ENCODE measurements around the gene LRSAM1.

The LRSAM1 gene

GRCh38 chr9:127415657-127416056, 35.7 kb upstream of the LRSAM1 start:
- WGBS, 2 experiments = 93 to 95% methylated on average over 1 of the region's 1 CpG
- no peaks in the 10 kb centered on the region for H3K36me3 ChIP-seq (ENCODE audit: control insufficient read depth, insufficient read depth, low read length)
- H3K4me1 ChIP-seq (ENCODE audit: control insufficient read depth, insufficient read depth, low read length) = no peaks in the 10 kb centered on the region
- no peaks in the 10 kb centered on the region for H3K9me3 ChIP-seq (ENCODE audit: control insufficient read depth, low read length)
- H3K27ac ChIP-seq (ENCODE audit: insufficient read depth, low read depth, low read length, poor library complexity, severe bottlenecking) = no peak overlapping the region
- H3K27me3 ChIP-seq (ENCODE audit: control insufficient read depth, insufficient read depth, low read length, poor library complexity, severe bottlenecking) = no peaks in the 10 kb centered on the region
- no peak overlapping the region for H3K4me3 ChIP-seq (ENCODE audit: insufficient read depth, low read depth, low read length)

- H3K27ac ChIP-seq (ENCODE audit: insufficient read depth, low read depth, low read length, poor library complexity, severe bottlenecking) = no peak overlapping the region
- WGBS, 2 experiments = 86 to 90% methylated on average over 14 to 15 of the region's 15 CpGs
- no peaks in the 10 kb centered on the region for H3K36me3 ChIP-seq (ENCODE audit: control insufficient read depth, insufficient read depth, low read length)
Observed at GRCh38 chr9:127417131-127418036, 33.9 kb upstream of the LRSAM1 start.

GRCh38 chr9:127418037-127418471, 33.3 kb upstream of the LRSAM1 start:
- H3K9me3 ChIP-seq (ENCODE audit: control insufficient read depth, low read length) = no peaks in the 10 kb centered on the region
- H3K27ac ChIP-seq (ENCODE audit: insufficient read depth, low read depth, low read length, poor library complexity, severe bottlenecking) = no peak overlapping the region
- H3K4me1 ChIP-seq (ENCODE audit: control insufficient read depth, insufficient read depth, low read length) = peaks cover 8% of the 10 kb centered on the region
- no peaks in the 10 kb centered on the region for H3K27me3 ChIP-seq (ENCODE audit: control insufficient read depth, insufficient read depth, low read length, poor library complexity, severe bottlenecking)
- 63 to 72% methylated on average over 12 of the region's 12 CpGs for WGBS, 2 experiments
- H3K4me3 ChIP-seq (ENCODE audit: insufficient read depth, low read depth, low read length) = no peak overlapping the region
- H3K36me3 ChIP-seq (ENCODE audit: control insufficient read depth, insufficient read depth, low read length) = no peaks in the 10 kb centered on the region

More at GRCh38 chr9:127417131-127418036, 33.9 kb upstream of the LRSAM1 start:
- Histone ChIP-seq H3K4me1 (ENCODE audit: control insufficient read depth, insufficient read depth, low read length) (peaks cover 2% of the 10 kb centered on the region), H3K4me3 (ENCODE audit: insufficient read depth, low read depth, low read length) (no peak overlapping the region), H3K9me3 (ENCODE audit: control insufficient read depth, low read length) (no peaks in the 10 kb centered on the region), H3K27me3 (ENCODE audit: control insufficient read depth, insufficient read depth, low read length, poor library complexity, severe bottlenecking) (no peaks in the 10 kb centered on the region)

- H3K27me3 ChIP-seq (ENCODE audit: control insufficient read depth, insufficient read depth, low read length, poor library complexity, severe bottlenecking) = no peaks in the 10 kb centered on the region
- peaks cover 8% of the 10 kb centered on the region for H3K4me1 ChIP-seq (ENCODE audit: control insufficient read depth, insufficient read depth, low read length)
- no peak overlapping the region for H3K4me3 ChIP-seq (ENCODE audit: insufficient read depth, low read depth, low read length)
- H3K27ac ChIP-seq (ENCODE audit: insufficient read depth, low read depth, low read length, poor library complexity, severe bottlenecking) = no peak overlapping the region
- WGBS, 2 experiments = 91 to 92% methylated on average over 6 of the region's 6 CpGs
- H3K9me3 ChIP-seq (ENCODE audit: control insufficient read depth, low read length) = no peaks in the 10 kb centered on the region
- H3K36me3 ChIP-seq (ENCODE audit: control insufficient read depth, insufficient read depth, low read length) = no peaks in the 10 kb centered on the region
Observed at GRCh38 chr9:127419348-127419747, 32.0 kb upstream of the LRSAM1 start.

GRCh38 chr9:127421057-127421456, 30.3 kb upstream of the LRSAM1 start:
- Histone ChIP-seq H3K27ac (ENCODE audit: insufficient read depth, low read depth, low read length, poor library complexity, severe bottlenecking) (no peak overlapping the region), H3K4me1 (ENCODE audit: control insufficient read depth, insufficient read depth, low read length) (peaks cover 8% of the 10 kb centered on the region), H3K27me3 (ENCODE audit: control insufficient read depth, insufficient read depth, low read length, poor library complexity, severe bottlenecking) (no peaks in the 10 kb centered on the region), H3K4me3 (ENCODE audit: insufficient read depth, low read depth, low read length) (no peak overlapping the region), H3K9me3 (ENCODE audit: control insufficient read depth, low read length) (no peaks in the 10 kb centered on the region), H3K36me3 (ENCODE audit: control insufficient read depth, insufficient read depth, low read length) (no peaks in the 10 kb centered on the region)
- 95 to 97% methylated on average over 7 of the region's 7 CpGs for WGBS, 2 experiments

GRCh38 chr9:127422133-127422782, 29.1 kb upstream of the LRSAM1 start:
- WGBS, 2 experiments = 93 to 94% methylated on average over 10 of the region's 10 CpGs
- Histone ChIP-seq H3K9me3 (ENCODE audit: control insufficient read depth, low read length) (no peaks in the 10 kb centered on the region), H3K4me1 (ENCODE audit: control insufficient read depth, insufficient read depth, low read length) (peaks cover 8% of the 10 kb centered on the region), H3K27me3 (ENCODE audit: control insufficient read depth, insufficient read depth, low read length, poor library complexity, severe bottlenecking) (no peaks in the 10 kb centered on the region), H3K4me3 (ENCODE audit: insufficient read depth, low read depth, low read length) (peak overlapping the region; percentile 97), H3K27ac (ENCODE audit: insufficient read depth, low read depth, low read length, poor library complexity, severe bottlenecking) (no peak overlapping the region), H3K36me3 (ENCODE audit: control insufficient read depth, insufficient read depth, low read length) (no peaks in the 10 kb centered on the region)

- Histone ChIP-seq H3K4me3 (ENCODE audit: insufficient read depth, low read depth, low read length) (peak overlapping the region; percentile 97), H3K27me3 (ENCODE audit: control insufficient read depth, insufficient read depth, low read length, poor library complexity, severe bottlenecking) (no peaks in the 10 kb centered on the region), H3K36me3 (ENCODE audit: control insufficient read depth, insufficient read depth, low read length) (no peaks in the 10 kb centered on the region), H3K4me1 (ENCODE audit: control insufficient read depth, insufficient read depth, low read length) (peaks cover 8% of the 10 kb centered on the region), H3K27ac (ENCODE audit: insufficient read depth, low read depth, low read length, poor library complexity, severe bottlenecking) (no peak overlapping the region), H3K9me3 (ENCODE audit: control insufficient read depth, low read length) (no peaks in the 10 kb centered on the region)
- WGBS, 2 experiments = 73% methylated on average over 6 of the region's 6 CpGs
Observed at GRCh38 chr9:127422787-127423186, 28.5 kb upstream of the LRSAM1 start.

GRCh38 chr9:127423476-127423933, 27.8 kb upstream of the LRSAM1 start:
- Histone ChIP-seq H3K27ac (ENCODE audit: insufficient read depth, low read depth, low read length, poor library complexity, severe bottlenecking) (peak overlapping the region; percentile 86), H3K4me1 (ENCODE audit: control insufficient read depth, insufficient read depth, low read length) (peaks cover 8% of the 10 kb centered on the region), H3K9me3 (ENCODE audit: control insufficient read depth, low read length) (no peaks in the 10 kb centered on the region), H3K27me3 (ENCODE audit: control insufficient read depth, insufficient read depth, low read length, poor library complexity, severe bottlenecking) (no peaks in the 10 kb centered on the region), H3K4me3 (ENCODE audit: insufficient read depth, low read depth, low read length) (peak overlapping the region; percentile 97), H3K36me3 (ENCODE audit: control insufficient read depth, insufficient read depth, low read length) (no peaks in the 10 kb centered on the region)
- WGBS, 2 experiments = 3 to 4% methylated on average over 9 of the region's 9 CpGs

- peaks cover 8% of the 10 kb centered on the region for H3K4me1 ChIP-seq (ENCODE audit: control insufficient read depth, insufficient read depth, low read length)
- H3K36me3 ChIP-seq (ENCODE audit: control insufficient read depth, insufficient read depth, low read length) = no peaks in the 10 kb centered on the region
- 0% methylated on average over 54 of the region's 54 CpGs for WGBS, 2 experiments
- H3K27me3 ChIP-seq (ENCODE audit: control insufficient read depth, insufficient read depth, low read length, poor library complexity, severe bottlenecking) = no peaks in the 10 kb centered on the region
- H3K27ac ChIP-seq (ENCODE audit: insufficient read depth, low read depth, low read length, poor library complexity, severe bottlenecking) = peak within 1 kb of the TSS; percentile 86
- H3K9me3 ChIP-seq (ENCODE audit: control insufficient read depth, low read length) = no peaks in the 10 kb centered on the region
- H3K4me3 ChIP-seq (ENCODE audit: insufficient read depth, low read depth, low read length) = peak within 1 kb of the TSS; percentile 97
Observed at GRCh38 chr9:127423934-127424675, 27.2 kb upstream of the LRSAM1 start, which contains the start of gene ZNF79. TSS of gene ZNF79 (plus strand) at chr9:127424382. CDS start at chr9:127424788, 406 bp downstream.

GRCh38 chr9:127424676-127424999, 26.7 kb upstream of the LRSAM1 start:
- Histone ChIP-seq H3K4me1 (ENCODE audit: control insufficient read depth, insufficient read depth, low read length) (peaks cover 8% of the 10 kb centered on the region), H3K4me3 (ENCODE audit: insufficient read depth, low read depth, low read length) (peak overlapping the region; percentile 97), H3K36me3 (ENCODE audit: control insufficient read depth, insufficient read depth, low read length) (peaks cover 4% of the 10 kb centered on the region), H3K27ac (ENCODE audit: insufficient read depth, low read depth, low read length, poor library complexity, severe bottlenecking) (no peak overlapping the region), H3K27me3 (ENCODE audit: control insufficient read depth, insufficient read depth, low read length, poor library complexity, severe bottlenecking) (no peaks in the 10 kb centered on the region), H3K9me3 (ENCODE audit: control insufficient read depth, low read length) (no peaks in the 10 kb centered on the region)
- 1 to 2% methylated on average over 13 of the region's 13 CpGs for WGBS, 2 experiments
